Measurements from ENCODE around the gene AOX1.

AOX1 gene

DNA sequence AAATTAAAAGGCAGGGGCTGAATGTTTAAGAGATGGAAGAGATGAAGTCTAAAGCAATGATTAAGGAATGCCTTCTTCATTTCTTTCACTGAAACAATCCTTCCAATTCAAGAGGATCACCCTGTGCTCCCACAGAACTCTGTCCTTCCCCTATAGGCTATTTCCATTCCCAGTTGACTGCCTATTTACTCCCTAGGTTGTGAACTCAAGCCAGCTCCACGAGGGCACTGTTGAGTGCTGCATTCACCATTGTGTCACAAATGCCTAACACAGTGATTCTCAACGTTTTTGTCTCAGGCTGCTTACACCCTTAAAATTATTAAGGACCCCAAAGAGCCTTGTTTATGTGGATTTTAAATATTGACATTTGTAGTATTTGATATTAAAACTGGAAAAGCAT, 112.4 kb downstream of the AOX1 start:
- H3K27me3 ChIP-seq = no peaks in the 10 kb centered on the region
- no peak overlapping the region for H3K4me3 ChIP-seq (ENCODE audit: low read depth in 1 of 2, low read length in 1 of 2)
- peaks cover 35 to 55% of the 10 kb centered on the region in 2 experiments for H3K4me1 ChIP-seq (ENCODE audit: control insufficient read depth in 1 of 2, insufficient read depth in 1 of 2, low read depth in 1 of 2, low read length in 1 of 2)
- no peak overlapping the region for H3K27ac ChIP-seq
- no peaks in the 10 kb centered on the region for H3K9me3 ChIP-seq
- TF ChIP-seq CTCF (IDR thresholded peaks at IDR 0.05) = no peak
- H3K36me3 ChIP-seq = no peaks in the 10 kb centered on the region

DNA sequence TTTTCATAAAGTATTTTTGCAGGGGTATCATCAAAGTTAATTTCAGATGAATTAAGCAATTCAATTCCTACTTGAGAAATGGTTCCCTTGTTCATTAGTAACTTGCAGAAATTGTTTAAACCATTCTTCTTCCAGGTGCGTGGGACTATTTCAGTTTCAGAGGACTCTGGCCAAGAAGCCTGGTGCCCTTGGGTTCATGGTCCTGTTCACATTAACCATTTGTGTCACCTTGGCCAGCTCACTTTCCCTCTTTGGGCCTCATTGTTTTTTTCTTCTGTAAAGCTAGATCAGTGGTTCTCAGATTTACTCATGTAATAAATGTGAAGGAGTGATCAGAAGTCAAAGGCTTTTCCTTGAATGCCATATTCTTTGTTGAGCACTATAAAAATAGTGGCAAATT, 113.5 kb downstream of the AOX1 start:
- no peaks in the 10 kb centered on the region for H3K27me3 ChIP-seq
- H3K36me3 ChIP-seq = no peaks in the 10 kb centered on the region
- H3K9me3 ChIP-seq = no peaks in the 10 kb centered on the region
- H3K27ac ChIP-seq = no peak overlapping the region
- H3K4me1 ChIP-seq (ENCODE audit: control insufficient read depth in 1 of 2, insufficient read depth in 1 of 2, low read depth in 1 of 2, low read length in 1 of 2) = peaks cover 31 to 46% of the 10 kb centered on the region in 2 experiments
- no peak overlapping the region for H3K4me3 ChIP-seq (ENCODE audit: low read depth in 1 of 2, low read length in 1 of 2)
- no peak for TF ChIP-seq CTCF (IDR thresholded peaks at IDR 0.05)

GRCh38 chr2:200700856-200701255, 115.0 kb downstream of the AOX1 start:
- TF ChIP-seq CTCF (IDR thresholded peaks at IDR 0.05) = no peak

DNA sequence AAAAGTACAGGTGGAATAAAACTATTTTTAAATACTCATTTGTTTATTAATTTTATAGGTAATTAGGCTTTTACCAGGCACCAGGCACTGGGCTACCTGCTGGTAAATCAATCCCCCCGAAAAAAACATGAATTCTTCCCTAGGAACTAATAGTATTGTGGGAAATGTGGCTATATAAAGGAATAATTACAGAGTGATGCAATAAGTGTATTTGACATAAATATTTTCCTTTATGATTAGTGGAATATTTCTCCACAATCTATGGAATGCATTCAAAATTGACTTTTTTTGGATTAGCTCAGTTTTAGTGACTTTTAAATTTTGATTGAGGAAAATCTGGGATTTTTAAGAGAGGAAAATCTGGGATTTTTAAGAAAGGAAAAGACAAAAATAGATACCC, 116.2 kb downstream of the AOX1 start:
- no peak overlapping the region for H3K4me3 ChIP-seq (ENCODE audit: low read depth in 1 of 2, low read length in 1 of 2)
- H3K36me3 ChIP-seq = no peaks in the 10 kb centered on the region
- H3K27me3 ChIP-seq = no peaks in the 10 kb centered on the region
- no peak overlapping the region for H3K27ac ChIP-seq
- H3K9me3 ChIP-seq = no peaks in the 10 kb centered on the region
- peaks cover 9 to 19% of the 10 kb centered on the region in 2 experiments for H3K4me1 ChIP-seq (ENCODE audit: control insufficient read depth in 1 of 2, insufficient read depth in 1 of 2, low read depth in 1 of 2, low read length in 1 of 2)
- no peak for TF ChIP-seq CTCF (IDR thresholded peaks at IDR 0.05)

More at GRCh38 chr2:200700856-200701255, 115.0 kb downstream of the AOX1 start:
- H3K36me3 ChIP-seq = no peaks in the 10 kb centered on the region
- no peak overlapping the region for H3K4me3 ChIP-seq (ENCODE audit: low read depth in 1 of 2, low read length in 1 of 2)
- peaks cover 16 to 30% of the 10 kb centered on the region in 2 experiments for H3K4me1 ChIP-seq (ENCODE audit: control insufficient read depth in 1 of 2, insufficient read depth in 1 of 2, low read depth in 1 of 2, low read length in 1 of 2)
- no peak overlapping the region for H3K27ac ChIP-seq
- no peaks in the 10 kb centered on the region for H3K9me3 ChIP-seq
- H3K27me3 ChIP-seq = no peaks in the 10 kb centered on the region

DNA sequence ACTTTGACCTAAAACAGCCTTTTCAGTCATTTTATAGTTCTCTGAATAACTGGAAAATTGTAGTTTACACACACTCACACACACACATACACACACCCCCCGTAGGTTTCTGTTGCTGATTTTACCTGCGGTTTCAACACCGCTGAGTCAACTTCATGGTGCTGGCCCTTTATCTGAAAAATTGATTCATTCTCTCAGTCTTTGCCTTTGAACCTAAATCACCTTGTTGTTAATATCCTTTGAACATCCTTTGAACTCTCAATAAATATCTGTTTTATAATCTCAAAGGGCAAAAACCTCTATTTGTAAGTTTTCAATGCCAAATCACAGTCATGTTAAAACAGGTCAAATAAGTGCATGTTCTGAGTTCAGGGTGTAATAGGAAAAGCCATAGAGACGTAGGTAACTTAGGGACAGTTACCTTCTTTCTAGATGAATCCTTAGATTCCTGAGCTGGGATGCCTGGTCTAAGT, 116.9 kb downstream of the AOX1 start:
- no peak overlapping the region for H3K27ac ChIP-seq
- no peaks in the 10 kb centered on the region for H3K36me3 ChIP-seq
- no peaks in the 10 kb centered on the region for H3K9me3 ChIP-seq
- no peak overlapping the region for H3K4me3 ChIP-seq (ENCODE audit: low read depth in 1 of 2, low read length in 1 of 2)
- TF ChIP-seq CTCF (IDR thresholded peaks at IDR 0.05) = no peak
- no peaks in the 10 kb centered on the region for H3K27me3 ChIP-seq
- H3K4me1 ChIP-seq (ENCODE audit: control insufficient read depth in 1 of 2, insufficient read depth in 1 of 2, low read depth in 1 of 2, low read length in 1 of 2) = peaks cover 5 to 13% of the 10 kb centered on the region in 2 experiments
